GM21515 (cell line): ENCODE results near the gene HES4.
"Not testable (repeated sequence)": the region's sequence is repeated elsewhere in the genome, so short reads cannot be mapped to it uniquely, and the experiment has no call there.

Source experiments
- ATAC-seq: cut with Tn5 transposase; IDR thresholded peaks from one replicate; pipeline ENCODE4 v1.9.1; 2021; ENCODE audit not compliant: unreplicated experiment

The HES4 gene

DNA sequence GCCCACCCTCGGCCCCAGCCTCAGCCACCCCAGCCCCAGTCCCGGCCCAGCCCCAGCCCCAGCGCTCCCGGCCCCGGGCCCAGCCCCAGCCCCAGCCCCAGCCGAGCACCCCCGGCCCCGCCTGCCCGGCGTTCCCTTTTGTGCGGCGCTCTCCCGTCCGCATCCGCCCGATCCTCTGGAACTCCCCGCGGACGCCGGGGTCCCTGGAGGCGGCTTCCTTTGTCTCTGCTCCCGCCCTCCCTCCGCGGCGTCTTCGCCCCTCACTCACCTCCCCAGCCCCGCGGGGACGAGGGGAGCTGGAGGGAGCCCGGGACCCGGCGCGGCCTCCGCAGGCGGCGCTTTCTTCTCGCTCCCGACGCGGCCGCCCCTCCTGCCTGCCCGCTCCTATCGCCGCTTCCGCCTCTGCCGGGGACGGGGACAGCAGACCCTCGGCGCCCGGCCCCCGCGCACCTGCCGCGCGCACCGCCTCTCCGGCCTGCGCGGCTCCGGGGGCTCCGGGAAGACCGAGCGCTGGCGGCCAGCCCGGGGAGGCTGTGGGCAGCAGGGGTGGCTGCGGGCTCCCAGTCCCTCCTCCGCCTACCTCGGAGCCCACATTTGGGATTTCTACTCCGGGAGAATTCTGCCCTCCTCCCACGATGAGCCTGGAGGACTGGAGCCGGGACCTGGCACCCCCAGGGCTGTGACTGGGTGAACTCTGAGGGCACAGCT is 34.0 kb upstream of the HES4 start:
- no peak for ATAC-seq

DNA sequence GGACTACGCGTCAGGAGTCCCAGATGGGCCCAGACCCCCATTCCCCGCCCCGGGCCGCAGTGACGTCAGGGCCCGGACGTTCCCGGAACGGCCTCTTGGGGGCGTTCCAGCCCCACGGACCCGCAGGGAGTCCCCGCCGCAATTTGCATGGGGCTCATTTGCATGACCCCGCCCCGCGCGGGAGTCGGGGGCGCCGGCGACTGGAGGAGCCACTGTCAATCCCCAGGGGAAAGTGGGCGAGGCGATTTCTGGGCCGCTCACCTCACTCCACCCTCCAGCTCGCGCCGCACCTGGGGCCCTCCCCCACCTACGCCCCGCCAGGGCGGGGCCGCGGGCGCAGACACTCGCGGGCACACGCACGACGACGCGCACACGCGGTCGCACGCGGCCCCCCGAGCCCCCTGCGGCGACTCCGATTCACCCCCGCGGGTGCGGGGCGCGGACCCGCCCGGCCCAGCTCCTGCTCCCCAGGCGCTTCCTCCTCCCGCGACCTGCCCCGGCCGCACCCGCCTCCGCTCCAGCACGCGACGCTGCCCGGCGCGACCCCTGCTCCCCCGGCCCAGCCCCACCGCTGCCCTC is 33.2 kb upstream of the HES4 start:
- peak; percentile 76 for ATAC-seq

DNA sequence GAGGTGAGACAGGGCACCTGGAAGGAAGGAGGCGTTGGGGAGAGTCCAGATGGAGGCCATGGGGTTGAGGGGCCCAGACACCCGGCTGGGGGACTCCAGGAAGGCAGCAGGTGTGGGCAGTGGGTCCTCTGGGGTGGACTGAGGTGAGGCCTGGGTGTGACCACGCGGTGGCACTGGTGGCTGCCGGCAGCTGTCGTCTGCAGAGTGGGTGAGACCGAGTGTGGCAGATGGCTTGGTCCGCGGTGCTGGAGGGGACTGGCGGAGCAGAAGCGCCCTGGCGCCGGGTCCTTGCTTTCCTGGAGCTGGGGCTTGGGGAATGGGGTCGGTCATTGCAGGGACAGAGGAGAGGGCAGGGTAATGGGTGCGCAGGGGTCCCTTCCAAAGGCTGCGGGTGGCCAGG is 32.5 kb upstream of the HES4 start:
- ATAC-seq = peak; percentile 8

DNA sequence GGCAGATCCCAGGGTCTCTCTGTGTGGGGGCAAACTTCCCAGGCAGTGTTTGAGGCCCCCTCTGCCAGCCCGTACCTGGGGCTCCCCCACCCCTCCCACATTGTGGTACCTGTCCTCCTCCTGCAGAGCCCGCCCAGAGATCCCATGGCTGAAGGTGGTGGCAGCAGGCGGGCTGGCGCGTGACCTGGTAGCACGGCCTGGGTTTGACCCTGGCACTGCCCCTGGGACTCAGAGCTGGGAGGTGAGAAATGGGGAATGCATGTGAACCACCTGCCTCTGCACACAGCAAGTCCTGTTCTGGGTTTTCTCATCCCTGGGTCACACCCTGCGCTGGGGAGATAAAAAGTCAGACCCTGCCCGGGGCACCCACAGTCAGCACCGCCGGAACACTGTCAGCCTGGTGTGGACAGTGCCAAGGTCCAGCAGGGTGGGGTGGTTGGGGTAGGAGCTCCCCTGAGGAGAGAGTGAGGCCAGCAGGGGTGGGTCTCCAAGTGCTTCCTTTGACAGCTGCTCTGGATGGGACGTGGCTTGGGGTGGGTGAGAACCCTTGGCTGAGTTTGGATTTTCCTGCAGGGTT is 31.9 kb upstream of the HES4 start:
- no peak for ATAC-seq

DNA sequence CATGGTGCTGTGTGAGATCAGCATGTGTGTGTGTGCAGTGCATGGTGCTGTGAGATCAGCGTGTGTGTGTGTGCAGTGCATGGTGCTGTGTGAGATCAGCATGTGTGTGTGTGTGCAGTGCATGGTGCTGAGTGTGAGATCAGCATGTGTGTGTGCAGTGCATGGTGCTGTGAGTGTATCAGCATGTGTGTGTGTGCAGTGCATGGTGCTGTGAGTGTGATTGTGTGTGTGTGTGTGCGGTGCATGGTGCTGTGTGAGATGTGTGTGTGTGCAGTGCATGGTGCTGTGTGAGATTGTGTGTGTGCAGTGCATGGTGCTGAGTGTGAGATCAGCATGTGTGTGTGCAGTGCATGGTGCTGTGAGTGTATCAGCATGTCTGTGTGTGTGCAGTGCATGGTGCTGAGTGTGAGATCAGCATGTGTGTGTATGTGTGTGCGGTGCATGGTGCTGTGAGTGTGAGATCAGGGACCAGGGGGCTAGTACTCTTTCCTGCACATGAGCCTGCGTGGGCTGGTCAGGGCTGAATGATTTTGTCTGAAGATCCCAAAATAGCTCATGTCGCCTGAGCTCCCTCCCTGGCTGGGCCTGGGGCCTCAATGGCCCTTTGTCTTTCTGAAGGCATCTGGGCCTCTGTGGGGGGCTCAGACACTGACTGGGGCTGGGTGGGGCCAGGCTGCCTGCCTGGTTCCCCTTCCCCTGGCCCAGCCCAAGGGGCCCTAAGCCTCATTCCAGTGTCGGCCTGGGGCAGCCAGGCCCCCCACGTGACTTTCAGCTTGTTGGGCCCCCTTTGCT is 31.2 kb upstream of the HES4 start:
- not testable (repeated sequence) for ATAC-seq

DNA sequence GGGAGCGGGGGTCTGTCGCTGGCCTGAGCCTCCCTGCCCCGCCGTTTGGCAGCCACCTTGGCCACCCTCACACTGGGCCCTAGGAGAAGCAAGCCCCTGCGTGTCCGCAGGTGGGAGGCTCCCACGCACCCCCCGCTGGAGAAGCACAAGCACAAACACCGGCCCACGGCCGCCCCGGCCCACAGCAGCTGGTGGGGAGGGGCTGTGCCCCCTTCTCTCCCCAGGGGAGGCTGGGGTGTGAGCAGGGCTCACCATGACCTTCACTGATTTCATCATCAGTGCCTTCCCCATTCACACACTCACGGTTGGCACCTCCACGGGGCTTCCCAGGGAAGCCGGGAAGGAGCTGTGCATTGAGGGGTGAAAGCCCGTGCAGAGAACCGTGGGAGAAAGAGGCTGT is 27.9 kb upstream of the HES4 start:
- no peak for ATAC-seq

DNA sequence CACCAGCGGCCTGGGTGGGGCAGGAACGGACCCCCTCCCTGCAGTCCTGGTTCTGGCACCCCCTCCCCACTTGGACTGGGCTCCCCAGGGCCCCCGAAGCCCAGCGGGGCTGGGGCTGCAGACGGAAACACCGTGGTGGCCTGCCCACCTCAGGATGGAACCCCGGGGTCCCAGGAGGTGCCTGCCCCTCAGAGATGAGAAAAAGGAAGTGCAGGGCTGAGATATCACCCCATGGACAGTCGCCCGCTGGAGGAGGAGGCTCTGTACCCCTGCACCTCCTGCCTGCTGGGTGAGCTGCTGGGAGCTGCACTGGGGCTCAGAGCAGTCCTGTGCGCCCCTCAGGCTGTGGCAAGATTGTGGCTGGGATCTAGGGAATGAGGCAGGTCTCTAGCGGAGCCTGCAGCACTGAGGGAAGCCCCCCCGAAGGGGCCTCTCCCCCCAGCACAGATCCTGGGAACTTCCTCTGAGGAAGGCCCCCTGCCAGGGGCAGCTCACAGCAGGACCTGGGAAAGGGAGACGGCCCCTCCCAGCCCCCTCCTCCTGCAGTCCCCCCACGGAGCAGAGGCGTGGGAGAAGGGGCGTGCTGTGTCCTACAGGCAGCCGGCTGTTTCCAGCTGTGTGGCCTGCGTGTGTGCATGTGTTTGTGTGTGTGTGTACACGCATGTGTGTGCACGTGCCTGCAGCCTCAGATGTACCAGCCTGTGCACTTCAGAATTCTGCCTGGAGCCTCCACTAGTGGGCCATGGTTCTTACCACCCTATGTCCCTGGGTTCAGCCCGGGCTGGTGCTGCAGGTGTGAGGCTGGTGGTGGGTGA is 26.9 kb upstream of the HES4 start:
- ATAC-seq = no peak

DNA sequence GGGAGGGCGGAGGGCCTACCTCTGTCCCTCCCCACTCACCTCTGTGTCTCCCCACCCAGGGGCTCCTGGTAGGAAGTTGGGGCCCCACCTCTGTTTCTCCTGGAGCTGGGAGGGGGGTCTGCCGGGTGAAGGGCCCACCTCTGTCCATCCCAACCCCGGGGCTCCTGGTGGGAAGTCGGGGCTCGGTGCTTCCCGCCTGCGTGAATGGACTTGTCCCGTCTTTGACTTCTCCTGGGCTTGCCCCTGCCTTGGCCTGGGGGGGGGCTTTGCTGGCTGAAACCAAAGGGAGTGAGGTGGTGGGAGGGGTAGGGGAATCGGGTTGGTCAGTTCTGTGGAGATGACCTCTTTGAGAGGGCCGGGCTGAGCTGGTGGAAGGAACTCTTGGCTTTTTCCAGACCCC is 25.8 kb upstream of the HES4 start:
- no peak for ATAC-seq

DNA sequence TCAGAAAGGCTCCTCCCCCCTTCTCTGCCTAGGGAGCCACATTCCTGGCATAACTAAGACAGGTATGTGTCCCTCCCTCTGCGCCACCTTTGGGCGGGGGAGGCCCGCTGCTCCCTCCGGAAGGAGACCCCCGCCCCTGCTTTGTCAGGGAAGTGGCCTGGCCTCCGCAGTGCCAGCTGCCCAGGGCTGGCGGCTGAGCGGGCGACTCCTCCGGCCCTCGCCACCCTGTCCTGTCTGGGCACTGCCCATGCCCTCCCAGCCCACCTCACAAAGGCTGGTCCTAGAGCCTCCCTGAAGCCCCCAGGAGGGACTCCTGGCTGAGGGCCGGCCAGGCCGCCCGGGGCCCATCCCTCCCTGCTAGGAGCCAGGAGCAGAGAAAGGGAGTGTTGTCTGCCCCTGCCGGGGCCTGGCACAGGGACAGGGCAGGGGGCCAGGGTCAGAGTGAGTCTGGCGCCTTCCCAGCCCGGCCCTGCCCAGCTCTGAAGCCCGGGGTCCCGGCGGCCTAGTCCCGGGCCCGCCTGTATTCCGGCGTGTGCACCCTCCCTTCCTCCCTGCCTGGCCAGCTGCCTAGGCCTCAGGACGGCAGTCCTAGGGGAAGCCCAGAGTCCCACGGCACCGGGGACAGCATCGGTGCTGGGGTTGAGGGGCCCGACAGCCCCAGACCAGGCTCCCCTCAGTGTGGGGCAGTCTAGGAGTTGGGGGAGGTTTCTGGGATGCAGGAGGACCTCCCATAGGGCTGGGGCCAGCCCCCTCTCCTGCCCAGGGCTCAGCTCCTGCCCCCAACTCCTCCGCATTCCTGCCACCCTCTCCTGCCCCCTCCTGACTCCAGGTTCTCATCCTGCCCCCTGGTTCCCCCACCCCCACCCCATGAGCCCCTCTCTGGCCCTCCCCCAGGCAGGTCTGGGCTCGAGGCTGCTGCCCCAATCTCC is 25.1 kb upstream of the HES4 start:
- ATAC-seq = no peak

DNA sequence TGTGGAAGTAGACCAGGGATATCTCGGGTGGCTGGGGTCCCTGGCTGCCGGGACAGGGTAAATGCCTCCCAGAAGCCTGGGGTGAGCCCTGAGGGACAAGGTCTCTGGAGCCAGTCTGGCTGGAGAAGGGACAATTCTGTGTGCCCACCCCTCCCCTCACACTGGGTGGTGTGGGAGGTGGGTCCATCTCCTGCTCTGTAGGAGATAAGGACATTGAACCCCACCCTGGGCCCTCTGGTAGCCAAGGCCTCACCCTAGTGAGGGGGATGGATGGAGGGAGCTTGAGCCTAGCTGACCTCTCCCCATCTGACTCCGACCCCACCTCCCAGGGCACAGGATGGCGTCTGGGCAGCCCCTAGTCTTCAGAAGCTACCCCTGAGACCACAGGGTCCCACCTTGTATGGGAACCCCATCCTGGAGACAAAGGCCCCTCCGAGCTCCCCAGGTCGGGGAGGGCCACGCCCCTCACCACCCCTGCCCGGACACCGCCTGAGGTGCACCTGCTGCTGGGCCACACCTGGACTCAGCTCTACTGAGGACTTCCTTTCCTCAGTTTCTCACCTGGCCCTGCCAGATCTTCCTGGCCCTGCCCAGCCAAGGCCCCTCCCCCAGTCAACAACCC is 24.4 kb upstream of the HES4 start:
- ATAC-seq = no peak

DNA sequence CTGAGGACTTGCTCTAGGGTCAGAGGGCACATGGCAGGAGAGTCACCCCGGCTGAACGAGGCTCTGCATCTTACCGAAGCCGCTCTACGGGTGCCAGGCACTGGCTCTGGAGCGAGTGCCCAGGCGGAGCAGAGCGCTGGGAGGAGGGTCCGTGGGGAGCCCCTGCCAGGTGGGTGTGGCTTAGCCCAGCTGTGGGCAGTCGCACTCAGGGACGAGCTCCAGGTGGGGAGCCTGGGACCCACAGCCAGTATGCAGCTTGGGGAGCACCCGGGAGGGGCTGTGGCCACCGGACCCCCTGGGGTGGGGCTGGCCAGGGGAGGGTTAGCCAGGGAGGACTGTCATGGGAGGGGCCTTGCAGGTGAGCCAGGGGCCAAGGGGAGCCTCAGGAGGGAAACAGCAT is 23.8 kb upstream of the HES4 start:
- ATAC-seq = no peak

DNA sequence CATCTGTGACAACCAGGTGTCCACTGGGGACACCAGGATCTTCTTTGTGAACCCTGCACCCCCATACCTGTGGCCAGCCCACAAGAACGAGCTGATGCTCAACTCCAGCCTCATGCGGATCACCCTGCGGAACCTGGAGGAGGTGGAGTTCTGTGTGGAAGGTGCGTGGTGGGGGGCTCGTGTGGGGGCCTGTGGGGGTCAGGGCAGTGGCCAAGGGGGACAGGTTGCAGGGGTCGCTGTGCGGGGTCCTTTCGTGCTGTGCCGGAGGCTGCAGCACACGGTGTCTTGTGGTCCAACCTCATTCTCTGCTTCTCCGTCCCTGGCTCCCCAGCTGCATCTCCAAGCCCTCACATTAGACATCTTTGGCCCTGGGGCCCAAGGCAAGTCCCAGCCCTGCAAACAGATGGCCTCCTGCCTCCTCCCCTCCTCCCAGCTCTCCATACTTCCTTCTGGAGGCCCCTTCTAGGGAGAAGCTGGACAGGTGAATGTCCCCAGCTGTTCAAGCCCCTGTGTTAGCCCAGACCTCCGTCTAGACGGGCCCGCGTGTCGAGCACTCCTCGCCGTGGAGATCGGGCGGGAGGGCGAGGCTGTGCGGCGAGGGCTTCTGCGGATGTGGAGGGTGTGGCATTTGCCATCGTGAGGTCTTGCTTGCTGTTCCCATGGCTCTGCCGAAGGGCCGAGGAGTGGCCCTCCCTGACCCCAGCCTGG is 22.6 kb upstream of the HES4 start:
- ATAC-seq = no peak

DNA sequence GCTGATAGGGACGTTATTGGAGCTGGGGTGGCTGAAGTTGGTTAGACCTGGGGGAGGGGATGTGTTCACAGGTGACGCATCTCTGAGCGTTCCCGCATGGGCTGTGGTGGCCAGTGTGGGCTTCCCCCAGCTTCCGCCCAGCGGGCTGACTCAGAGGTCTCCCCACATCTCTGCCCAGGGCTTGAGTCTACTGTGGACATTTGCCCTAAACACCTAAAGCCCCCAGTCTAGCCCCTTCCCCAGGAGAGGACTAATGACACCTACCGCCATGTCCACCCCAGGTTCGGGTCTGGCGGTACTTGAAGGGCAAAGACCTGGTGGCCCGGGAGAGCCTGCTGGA is 22.0 kb upstream of the HES4 start:
- no peak for ATAC-seq

DNA sequence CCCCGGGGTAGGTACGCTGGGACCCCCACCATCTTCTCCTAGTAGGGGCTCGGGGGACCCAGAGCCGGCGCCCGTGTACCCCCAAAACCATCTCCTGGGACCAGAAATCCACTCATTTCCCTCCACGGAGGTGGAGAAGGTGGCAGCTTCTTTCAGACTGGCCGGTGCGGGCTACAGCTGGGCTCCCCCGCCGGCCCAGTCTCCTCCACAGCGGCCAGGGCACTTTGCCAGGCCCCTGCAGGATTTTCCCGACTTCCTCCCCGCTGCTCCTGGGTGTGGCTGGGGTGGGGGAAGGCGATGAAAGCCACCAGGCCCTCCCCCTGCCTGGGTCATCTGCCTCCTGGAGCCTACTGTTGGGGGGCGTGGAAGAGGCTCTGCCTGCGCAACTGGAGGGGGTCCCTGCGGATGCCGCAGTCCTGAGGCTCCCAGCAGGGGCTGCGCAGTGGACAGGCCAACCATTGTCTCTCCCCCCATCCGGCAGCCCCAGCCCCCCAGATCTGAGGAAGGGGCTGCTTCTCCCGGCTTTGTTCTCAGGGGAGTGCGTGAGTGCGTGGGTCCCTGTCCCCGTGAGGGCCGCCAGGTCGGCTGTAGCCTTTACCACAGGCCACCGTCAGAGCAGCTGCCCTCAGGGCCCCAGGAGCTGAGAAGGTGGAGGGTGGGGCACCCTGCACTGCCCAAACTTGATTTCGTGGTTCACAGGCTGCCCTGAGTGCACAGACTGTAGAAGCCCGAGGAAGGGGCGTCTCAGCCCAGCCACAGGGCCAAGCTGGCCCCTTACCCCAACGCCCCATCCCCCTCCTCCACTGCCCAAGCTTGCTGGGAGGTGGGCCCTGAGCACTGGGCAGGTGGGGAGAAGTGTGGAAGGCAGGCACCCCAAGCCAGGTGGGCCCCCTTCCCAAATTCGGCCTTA is 21.4 kb upstream of the HES4 start:
- ATAC-seq = no peak

DNA sequence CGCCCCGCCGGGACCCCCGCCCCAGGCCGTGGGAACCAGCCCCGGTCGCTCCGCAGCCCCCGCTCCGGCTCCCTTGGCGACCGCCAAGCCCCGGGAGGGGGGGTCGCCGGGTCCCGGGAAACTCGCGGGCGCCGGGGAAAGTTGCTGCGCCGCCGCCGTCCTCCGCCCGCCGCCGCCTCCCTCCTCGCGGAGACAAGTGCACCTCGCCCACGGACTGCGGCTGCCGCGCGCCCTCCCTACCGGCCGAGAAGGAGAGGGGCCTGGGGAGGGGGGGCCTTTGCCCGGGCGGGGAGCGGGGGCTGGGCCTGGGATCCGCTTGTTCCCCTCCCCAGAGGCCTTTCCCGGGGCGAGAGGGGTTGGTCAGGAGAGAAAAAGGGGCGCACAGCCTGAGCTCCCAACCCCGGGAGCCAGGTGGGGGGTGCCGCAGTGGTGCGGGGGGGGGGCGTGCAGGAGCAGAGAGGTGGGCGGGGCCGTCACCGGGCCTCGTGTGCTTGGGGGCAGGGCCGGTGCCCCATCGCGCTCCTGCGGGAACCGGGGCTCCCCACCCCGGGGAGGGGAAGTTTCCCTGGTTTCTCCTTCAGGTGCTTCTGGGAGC is 20.6 kb upstream of the HES4 start:
- peak; percentile 6 for ATAC-seq

DNA sequence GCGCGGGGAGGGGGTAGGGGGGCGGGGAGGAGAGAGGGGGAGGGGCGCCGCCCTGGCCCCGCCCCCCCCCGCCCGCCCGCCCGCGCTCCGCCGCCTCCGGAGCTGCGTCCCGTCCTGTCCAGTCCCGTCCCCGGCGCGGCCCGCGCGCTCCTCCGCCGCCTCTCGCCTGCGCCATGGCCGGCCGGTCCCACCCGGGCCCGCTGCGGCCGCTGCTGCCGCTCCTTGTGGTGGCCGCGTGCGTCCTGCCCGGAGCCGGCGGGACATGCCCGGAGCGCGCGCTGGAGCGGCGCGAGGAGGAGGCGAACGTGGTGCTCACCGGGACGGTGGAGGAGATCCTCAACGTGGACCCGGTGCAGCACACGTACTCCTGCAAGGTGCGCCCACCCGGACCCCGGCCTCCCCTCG is 20.1 kb upstream of the HES4 start, which contains the start of gene AGRN:
Gene AGRN (plus strand): TSS at position 121 of the 405 bp plus-strand sequence. CDS start 53 bp downstream, at position 174.
- ATAC-seq = peak; percentile 36
